Testis (tissue), 2 donors: ENCODE measurements around the gene WDR49.

Experiments used
- CTCF ChIP-seq, 3 experiments: fragments of 450-650 bp in 2 of 3; fragments of 200-600 bp in 1 of 3; sonication (generic) in 1 of 3; IDR thresholded peaks; one replicate each; pipeline ENCODE4 v1.5.1; 2016 to 2019; ENCODE audit warnings: antibody characterized with exemption in 3 of 3, mild to moderate bottlenecking in 2 of 3, moderate library complexity in 1 of 3
- POLR2A ChIP-seq: fragments of 450-650 bp; IDR thresholded peaks from one replicate; pipeline ENCODE4 v1.6.1; 2017; ENCODE audit warnings: antibody characterized with exemption, mild to moderate bottlenecking, moderate library complexity

- TF ChIP-seq CTCF (IDR thresholded peaks at IDR 0.05) (no peak), POLR2A (no peak)
These were observed 9.1 kb downstream of the WDR49 start for GRCh38 chr3:167644611-167645010.
